Stimulated activated naive CD8-positive, alpha-beta T cell treated with anti-CD3 and anti-CD28 coated beads, Interleukin-15, Interleukin-2, amounts not matched to agents 100 ng/mL and 50 ng/mL, for 24 hours (primary cell): Measurements from ENCODE around the gene APLP1.
"Not testable (repeated sequence)": the region's sequence is repeated elsewhere in the genome, so short reads cannot be mapped to it uniquely, and the experiment has no call there.

Source experiments
- H3K27ac Mint-ChIP-seq: one replicate; pipeline ENCODE4 v1.8.0; 2021; ENCODE audit warnings: mild to moderate bottlenecking, mixed read lengths
- H3K27me3 Mint-ChIP-seq: one replicate; pipeline ENCODE4 v1.8.0; 2021; ENCODE audit warnings: mixed read lengths
- H3K36me3 Mint-ChIP-seq: one replicate; pipeline ENCODE4 v1.8.0; 2021; ENCODE audit warnings: low read depth, mixed read lengths
- H3K4me1 Mint-ChIP-seq: one replicate; pipeline ENCODE4 v1.8.0; 2021; ENCODE audit warnings: low read depth, mixed read lengths
- H3K4me3 Mint-ChIP-seq: one replicate; pipeline ENCODE4 v1.8.0; 2021; ENCODE audit warnings: mild to moderate bottlenecking, mixed read lengths
- H3K9me3 Mint-ChIP-seq: one replicate; pipeline ENCODE4 v1.8.0; 2021; ENCODE audit warnings: mixed read lengths

The APLP1 gene

GRCh38 chr19:35901854-35902661 is 33.7 kb downstream of the APLP1 start, which contains the start of gene HCST:
Gene HCST, plus strand, starts transcription at chr19:35902529. Its CDS starts 65 bp downstream, at chr19:35902594.
- Mint-ChIP-seq H3K27ac (peak within 1 kb of the TSS; percentile 87), H3K4me1 (peaks cover 68% of the 10 kb centered on the region), H3K36me3 (peaks cover 24% of the 10 kb centered on the region), H3K9me3 (no peaks in the 10 kb centered on the region), H3K4me3 (peak within 1 kb of the TSS; percentile 87), H3K27me3 (no peaks in the 10 kb centered on the region)

- Mint-ChIP-seq H3K9me3 (no peaks in the 10 kb centered on the region), H3K4me3 (peak overlapping the region; percentile 87), H3K36me3 (peaks cover 15% of the 10 kb centered on the region), H3K27ac (peak overlapping the region; percentile 87), H3K4me1 (peaks cover 66% of the 10 kb centered on the region), H3K27me3 (no peaks in the 10 kb centered on the region)
Measured at GRCh38 chr19:35902870-35903475, 34.6 kb downstream of the APLP1 start.

GRCh38 chr19:35903550-35904179 is 35.3 kb downstream of the APLP1 start:
- peaks cover 10% of the 10 kb centered on the region for H3K36me3 Mint-ChIP-seq
- H3K9me3 Mint-ChIP-seq = no peaks in the 10 kb centered on the region
- H3K27ac Mint-ChIP-seq = peak overlapping the region; percentile 87
- H3K4me3 Mint-ChIP-seq = peak overlapping the region; percentile 87
- H3K4me1 Mint-ChIP-seq = peaks cover 65% of the 10 kb centered on the region
- no peaks in the 10 kb centered on the region for H3K27me3 Mint-ChIP-seq

- Mint-ChIP-seq H3K27ac (peak overlapping the region; percentile 51), H3K9me3 (no peaks in the 10 kb centered on the region), H3K4me1 (peaks cover 70% of the 10 kb centered on the region), H3K36me3 (peaks cover 1% of the 10 kb centered on the region), H3K4me3 (peak overlapping the region; percentile 87), H3K27me3 (no peaks in the 10 kb centered on the region)
Measured at GRCh38 chr19:35904311-35905068, 36.1 kb downstream of the APLP1 start.

- peak overlapping the region; percentile 51 for H3K27ac Mint-ChIP-seq
- no peaks in the 10 kb centered on the region for H3K27me3 Mint-ChIP-seq
- H3K4me1 Mint-ChIP-seq = peaks cover 77% of the 10 kb centered on the region
- no peak overlapping the region for H3K4me3 Mint-ChIP-seq
- H3K36me3 Mint-ChIP-seq = no peaks in the 10 kb centered on the region
- no peaks in the 10 kb centered on the region for H3K9me3 Mint-ChIP-seq
Measured at GRCh38 chr19:35905178-35905727, 36.9 kb downstream of the APLP1 start.

- H3K9me3 Mint-ChIP-seq = no peaks in the 10 kb centered on the region
- H3K4me1 Mint-ChIP-seq = peaks cover 74% of the 10 kb centered on the region
- no peak overlapping the region for H3K27ac Mint-ChIP-seq
- H3K27me3 Mint-ChIP-seq = no peaks in the 10 kb centered on the region
- H3K36me3 Mint-ChIP-seq = no peaks in the 10 kb centered on the region
- peak overlapping the region; percentile 51 for H3K4me3 Mint-ChIP-seq
Measured at GRCh38 chr19:35907377-35907745, 39.0 kb downstream of the APLP1 start.

- Mint-ChIP-seq H3K27ac (peak within 1 kb of the TSS; percentile 90), H3K4me3 (peak within 1 kb of the TSS; percentile 51), H3K4me1 (peaks cover 67% of the 10 kb centered on the region), H3K27me3 (no peaks in the 10 kb centered on the region), H3K36me3 (no peaks in the 10 kb centered on the region), H3K9me3 (no peaks in the 10 kb centered on the region)
Measured at GRCh38 chr19:35908010-35908441, 39.7 kb downstream of the APLP1 start, which contains the start of gene TYROBP. Gene TYROBP, minus strand, starts transcription at chr19:35908295. Its CDS starts 67 bp downstream, at chr19:35908228.

- H3K4me3 Mint-ChIP-seq = peak overlapping the region; percentile 11
- no peaks in the 10 kb centered on the region for H3K36me3 Mint-ChIP-seq
- no peaks in the 10 kb centered on the region for H3K9me3 Mint-ChIP-seq
- no peaks in the 10 kb centered on the region for H3K27me3 Mint-ChIP-seq
- peaks cover 67% of the 10 kb centered on the region for H3K4me1 Mint-ChIP-seq
- peak overlapping the region; percentile 90 for H3K27ac Mint-ChIP-seq
Measured at GRCh38 chr19:35908973-35909683, 40.8 kb downstream of the APLP1 start.

GRCh38 chr19:35909684-35910035 is 41.3 kb downstream of the APLP1 start:
- no peak overlapping the region for H3K4me3 Mint-ChIP-seq
- peak overlapping the region; percentile 90 for H3K27ac Mint-ChIP-seq
- no peaks in the 10 kb centered on the region for H3K36me3 Mint-ChIP-seq

GRCh38 chr19:35910355-35910754 is 42.0 kb downstream of the APLP1 start:
- H3K27ac Mint-ChIP-seq, H3K4me3 Mint-ChIP-seq, H3K9me3 Mint-ChIP-seq, H3K27me3 Mint-ChIP-seq, H3K36me3 Mint-ChIP-seq: not testable (repeated sequence)
- H3K4me1 Mint-ChIP-seq = peaks cover 60% of the 10 kb centered on the region

More at GRCh38 chr19:35909684-35910035, 41.3 kb downstream of the APLP1 start:
- no peaks in the 10 kb centered on the region for H3K9me3 Mint-ChIP-seq
- H3K27me3 Mint-ChIP-seq = no peaks in the 10 kb centered on the region
- peaks cover 64% of the 10 kb centered on the region for H3K4me1 Mint-ChIP-seq

- Mint-ChIP-seq H3K4me3 (no peak overlapping the region), H3K27me3 (no peaks in the 10 kb centered on the region), H3K9me3 (no peaks in the 10 kb centered on the region), H3K4me1 (peaks cover 60% of the 10 kb centered on the region), H3K27ac (no peak overlapping the region), H3K36me3 (no peaks in the 10 kb centered on the region)
Measured at GRCh38 chr19:35911173-35911572, 42.8 kb downstream of the APLP1 start.

GRCh38 chr19:35911790-35912189 is 43.4 kb downstream of the APLP1 start:
- H3K27ac Mint-ChIP-seq = no peak overlapping the region
- no peaks in the 10 kb centered on the region for H3K36me3 Mint-ChIP-seq
- no peak overlapping the region for H3K4me3 Mint-ChIP-seq

GRCh38 chr19:35913589-35913988 is 45.2 kb downstream of the APLP1 start:
- no peaks in the 10 kb centered on the region for H3K9me3 Mint-ChIP-seq
- H3K36me3 Mint-ChIP-seq = no peaks in the 10 kb centered on the region
- no peak overlapping the region for H3K4me3 Mint-ChIP-seq
- peaks cover 47% of the 10 kb centered on the region for H3K4me1 Mint-ChIP-seq
- no peaks in the 10 kb centered on the region for H3K27me3 Mint-ChIP-seq
- H3K27ac Mint-ChIP-seq = no peak overlapping the region

More at GRCh38 chr19:35911790-35912189, 43.4 kb downstream of the APLP1 start:
- Mint-ChIP-seq H3K4me1 (peaks cover 55% of the 10 kb centered on the region), H3K9me3 (no peaks in the 10 kb centered on the region), H3K27me3 (no peaks in the 10 kb centered on the region)

GRCh38 chr19:35915443-35915842 is 47.1 kb downstream of the APLP1 start:
- no peak overlapping the region for H3K27ac Mint-ChIP-seq
- H3K4me1 Mint-ChIP-seq = peaks cover 31% of the 10 kb centered on the region
- no peaks in the 10 kb centered on the region for H3K9me3 Mint-ChIP-seq
- H3K27me3 Mint-ChIP-seq = no peaks in the 10 kb centered on the region
- no peak overlapping the region for H3K4me3 Mint-ChIP-seq
- no peaks in the 10 kb centered on the region for H3K36me3 Mint-ChIP-seq
